GM21447 (cell line): ENCODE results near the gene PAIP2.

ENCODE experiments used
- ATAC-seq: cut with Tn5 transposase; IDR thresholded peaks from one replicate; pipeline ENCODE4 v1.9.1; 2021; ENCODE audit not compliant: unreplicated experiment

PAIP2 gene

GRCh38 chr5:139391570-139392323 lies 50.1 kb downstream of the PAIP2 start:
- no peak for ATAC-seq

GRCh38 chr5:139392324-139392677 lies 50.6 kb downstream of the PAIP2 start:
- no peak for ATAC-seq

- peak; percentile 38 for ATAC-seq
These were observed 51.2 kb downstream of the PAIP2 start for GRCh38 chr5:139392678-139393496.

- ATAC-seq = no peak
These were observed 52.0 kb downstream of the PAIP2 start for GRCh38 chr5:139393497-139394122.

GRCh38 chr5:139394123-139394653 lies 52.5 kb downstream of the PAIP2 start:
- ATAC-seq = no peak

- no peak for ATAC-seq
These were observed 53.3 kb downstream of the PAIP2 start, which contains the start of gene PROB1 for GRCh38 chr5:139394654-139395566. Gene PROB1, minus strand, starts transcription at chr5:139395104. Its CDS starts 23 bp downstream, at chr5:139395081.

- no peak for ATAC-seq
These were observed 54.4 kb downstream of the PAIP2 start for GRCh38 chr5:139395844-139396640.

GRCh38 chr5:139396691-139397090 lies 55.0 kb downstream of the PAIP2 start:
- no peak for ATAC-seq

- ATAC-seq = no peak
These were observed 56.3 kb downstream of the PAIP2 start for GRCh38 chr5:139397921-139398320.

- no peak for ATAC-seq
These were observed 58.0 kb downstream of the PAIP2 start for GRCh38 chr5:139399501-139400121.

GRCh38 chr5:139401546-139401945 lies 59.9 kb downstream of the PAIP2 start:
- ATAC-seq = no peak

- no peak for ATAC-seq
These were observed 61.0 kb downstream of the PAIP2 start for GRCh38 chr5:139402561-139403158.

- ATAC-seq = peak; percentile 3
These were observed 61.7 kb downstream of the PAIP2 start for GRCh38 chr5:139403418-139403786.

GRCh38 chr5:139403787-139404483 lies 62.3 kb downstream of the PAIP2 start, which contains the start of gene SPATA24:
Gene SPATA24, minus strand, starts transcription at chr5:139404089. Its CDS starts 29 bp downstream, at chr5:139404060.
- peak; percentile 74 for ATAC-seq

GRCh38 chr5:139404484-139404840 lies 62.8 kb downstream of the PAIP2 start:
- ATAC-seq = no peak

GRCh38 chr5:139406963-139407362 lies 65.3 kb downstream of the PAIP2 start:
- no peak for ATAC-seq

GRCh38 chr5:139407517-139407916 lies 65.9 kb downstream of the PAIP2 start:
- no peak for ATAC-seq

- no peak for ATAC-seq
These were observed 66.5 kb downstream of the PAIP2 start for GRCh38 chr5:139408191-139408590.
